Activated naive CD8-positive, alpha-beta T cell treated with anti-CD3 and anti-CD28 coated beads, Interleukin-2, amount 10 ng/mL, durations not matched to agents 7 days and 5 days (primary cell): ENCODE measurements around the gene GRIA1. TPM values are rescaled to one million over a fixed set of nuclear protein-coding genes. Genes with fewer than 3 reads are reported as not detected.

Source experiments
- ATAC-seq: fragments of 150-1000 bp; cut with Tn5 transposase; one replicate; pipeline ENCODE4 v1.10.0; 2021; ENCODE audit warnings: low read depth, moderate library complexity
- POLR2A ChIA-PET: fragments of 350-600 bp; sonication (Branson Sonifier 250); formaldehyde crosslinking; loops from one replicate; lab custom pipeline; 2021; ENCODE audit warnings: antibody characterized with exemption; lab: Charles Lee
- DNase-seq: peaks from one replicate; pipeline ENCODE4 v3.0.0; 2021
- H3K27ac Mint-ChIP-seq: one replicate; pipeline ENCODE4 v1.8.0; 2022; ENCODE audit warnings: mild to moderate bottlenecking, mixed read lengths
- H3K27me3 Mint-ChIP-seq: one replicate; pipeline ENCODE4 v1.8.0; 2022; ENCODE audit warnings: mild to moderate bottlenecking, moderate library complexity, mixed read lengths
- H3K36me3 Mint-ChIP-seq: one replicate; pipeline ENCODE4 v1.8.0; 2021; ENCODE audit warnings: mild to moderate bottlenecking, mixed read lengths
- H3K4me1 Mint-ChIP-seq: one replicate; pipeline ENCODE4 v1.8.0; 2021; ENCODE audit warnings: mixed read lengths
- H3K4me3 Mint-ChIP-seq: one replicate; pipeline ENCODE4 v1.8.0; 2022; ENCODE audit warnings: mild to moderate bottlenecking, moderate library complexity, mixed read lengths
- H3K9me3 Mint-ChIP-seq: one replicate; pipeline ENCODE4 v1.8.0; 2021; ENCODE audit warnings: mixed read lengths
- total RNA-seq, 2 experiments: library from RNA; stranded (reverse); gene quantifications; one replicate each; pipeline ENCODE4 v1.2.3, GENCODE V29; 2021

GRIA1 gene
- total RNA-seq, 2 experiments from 2014 or later = not detected

DNA sequence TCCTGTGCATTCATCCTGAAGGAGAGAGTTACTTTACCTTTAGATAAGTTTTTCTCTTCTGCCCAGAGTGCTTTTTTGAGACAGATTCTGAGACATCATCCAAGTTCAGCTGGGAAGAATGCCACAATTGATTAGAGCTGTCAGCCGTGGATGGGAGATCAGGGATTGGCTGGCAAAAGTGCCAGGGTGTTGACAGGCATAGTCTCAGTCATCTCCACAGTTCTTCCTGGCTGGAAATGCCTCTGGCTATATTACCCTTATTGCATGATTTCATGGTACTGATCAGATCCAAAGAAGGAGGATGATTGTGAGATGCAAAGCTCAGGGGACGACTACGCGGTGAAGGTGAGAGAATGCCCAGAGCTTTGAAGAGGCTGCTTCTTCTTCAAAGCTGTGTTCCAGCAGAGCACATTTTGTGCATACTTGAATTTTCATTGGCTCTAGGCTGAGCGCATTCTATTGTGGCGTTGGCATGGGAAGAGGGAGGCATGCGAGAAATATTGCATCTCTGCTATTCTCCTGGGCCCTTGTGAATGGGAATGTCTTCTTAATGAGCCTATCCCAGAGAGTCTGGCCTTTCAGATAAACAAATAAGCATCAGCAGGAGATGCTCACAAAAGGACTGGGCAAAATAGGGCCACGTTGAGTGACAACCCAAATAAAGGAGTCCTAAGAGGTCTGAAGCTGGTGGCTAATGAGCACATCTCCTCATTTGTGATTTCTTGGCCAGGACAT, 82.1 kb downstream of the GRIA1 start:
- POLR2A ChIA-PET = no interaction called here
- no peak overlapping the region for H3K27ac Mint-ChIP-seq
- H3K36me3 Mint-ChIP-seq = no peaks in the 10 kb centered on the region
- H3K4me3 Mint-ChIP-seq = no peak overlapping the region
- DNase-seq (no peak), ATAC-seq (no peak)
- no peaks in the 10 kb centered on the region for H3K9me3 Mint-ChIP-seq
- no peaks in the 10 kb centered on the region for H3K4me1 Mint-ChIP-seq
- no peaks in the 10 kb centered on the region for H3K27me3 Mint-ChIP-seq

GRCh38 chr5:153573326-153574033, 83.0 kb downstream of the GRIA1 start:
- Mint-ChIP-seq H3K36me3 (no peaks in the 10 kb centered on the region), H3K4me3 (no peak overlapping the region), H3K27ac (no peak overlapping the region), H3K27me3 (no peaks in the 10 kb centered on the region), H3K9me3 (peaks cover 2% of the 10 kb centered on the region), H3K4me1 (no peaks in the 10 kb centered on the region)
- no peak for DNase-seq
- POLR2A ChIA-PET = no interaction called here
- ATAC-seq = no peak

- no peak for ATAC-seq
- no peaks in the 10 kb centered on the region for H3K36me3 Mint-ChIP-seq
- H3K4me1 Mint-ChIP-seq = no peaks in the 10 kb centered on the region
- H3K27me3 Mint-ChIP-seq = no peaks in the 10 kb centered on the region
- POLR2A ChIA-PET = no interaction called here
- H3K9me3 Mint-ChIP-seq = no peaks in the 10 kb centered on the region
- no peak overlapping the region for H3K27ac Mint-ChIP-seq
- no peak for DNase-seq
- H3K4me3 Mint-ChIP-seq = no peak overlapping the region
These were observed 93.9 kb downstream of the GRIA1 start for GRCh38 chr5:153584126-153584959.

GRCh38 chr5:153584960-153585359, 94.5 kb downstream of the GRIA1 start:
- Mint-ChIP-seq H3K27ac (no peak overlapping the region), H3K4me3 (no peak overlapping the region), H3K4me1 (no peaks in the 10 kb centered on the region), H3K9me3 (no peaks in the 10 kb centered on the region), H3K27me3 (no peaks in the 10 kb centered on the region), H3K36me3 (no peaks in the 10 kb centered on the region)
- DNase-seq (no peak), ATAC-seq (no peak)
- POLR2A ChIA-PET = no interaction called here

DNA sequence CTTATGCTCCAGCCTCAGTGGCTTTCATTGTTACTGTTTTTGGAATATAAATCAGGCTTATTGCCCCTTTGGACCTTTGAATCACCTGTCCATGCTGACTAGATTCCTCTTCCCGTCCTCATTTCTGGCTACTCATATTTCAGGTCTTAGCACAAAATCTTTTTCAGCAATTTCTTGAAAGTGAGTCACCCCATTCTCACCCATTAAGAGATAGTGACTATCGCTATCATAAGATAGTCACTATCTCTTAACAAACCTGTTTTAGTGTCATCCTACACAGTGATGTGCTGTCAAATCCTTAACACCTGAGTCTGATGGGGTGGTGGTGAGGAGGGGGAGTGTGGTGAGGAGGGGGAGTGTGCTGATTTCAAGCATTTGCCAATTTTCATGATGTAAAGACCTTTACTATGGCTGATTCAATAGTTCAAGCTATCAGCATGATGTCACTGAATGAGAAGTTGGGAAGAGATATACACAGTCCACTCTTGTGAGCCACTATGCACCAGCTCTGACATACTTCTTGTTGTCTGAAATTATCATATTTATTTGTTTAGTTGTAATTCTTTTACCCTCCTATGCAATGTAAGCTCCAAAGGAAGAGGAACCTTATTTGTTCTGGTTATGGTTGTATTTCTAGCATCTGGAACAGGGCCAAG, 95.3 kb downstream of the GRIA1 start:
- DNase-seq (no peak), ATAC-seq (no peak)
- H3K4me1 Mint-ChIP-seq = no peaks in the 10 kb centered on the region
- H3K27me3 Mint-ChIP-seq = no peaks in the 10 kb centered on the region
- H3K9me3 Mint-ChIP-seq = no peaks in the 10 kb centered on the region
- H3K4me3 Mint-ChIP-seq = no peak overlapping the region
- H3K27ac Mint-ChIP-seq = no peak overlapping the region
- POLR2A ChIA-PET = no interaction called here
- H3K36me3 Mint-ChIP-seq = no peaks in the 10 kb centered on the region

DNA sequence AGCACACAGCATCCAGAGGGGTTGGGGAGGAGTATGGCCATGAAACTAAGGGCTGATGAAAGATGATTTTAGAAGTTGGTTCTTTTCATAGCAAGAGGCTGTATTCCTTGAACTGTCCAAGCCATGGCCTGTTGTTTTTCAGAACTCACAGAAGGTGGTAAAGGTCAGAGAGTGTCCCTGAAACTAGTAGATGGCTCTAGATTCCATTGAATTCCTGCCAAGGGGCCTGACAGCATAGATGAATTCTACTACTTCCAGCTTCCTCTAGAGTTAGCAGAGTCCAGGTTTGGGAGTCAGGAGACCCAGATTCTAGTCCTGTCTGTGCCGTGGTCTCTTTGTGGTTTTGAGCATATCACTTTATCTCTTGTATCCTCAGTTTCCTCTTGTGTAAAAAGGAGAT, 101.6 kb downstream of the GRIA1 start:
- ATAC-seq = no peak
- no peaks in the 10 kb centered on the region for H3K4me1 Mint-ChIP-seq
- no peak for DNase-seq
- no peaks in the 10 kb centered on the region for H3K36me3 Mint-ChIP-seq
- no peaks in the 10 kb centered on the region for H3K27me3 Mint-ChIP-seq
- H3K9me3 Mint-ChIP-seq = no peaks in the 10 kb centered on the region
- POLR2A ChIA-PET = no interaction called here
- H3K27ac Mint-ChIP-seq = no peak overlapping the region
- H3K4me3 Mint-ChIP-seq = no peak overlapping the region

DNA sequence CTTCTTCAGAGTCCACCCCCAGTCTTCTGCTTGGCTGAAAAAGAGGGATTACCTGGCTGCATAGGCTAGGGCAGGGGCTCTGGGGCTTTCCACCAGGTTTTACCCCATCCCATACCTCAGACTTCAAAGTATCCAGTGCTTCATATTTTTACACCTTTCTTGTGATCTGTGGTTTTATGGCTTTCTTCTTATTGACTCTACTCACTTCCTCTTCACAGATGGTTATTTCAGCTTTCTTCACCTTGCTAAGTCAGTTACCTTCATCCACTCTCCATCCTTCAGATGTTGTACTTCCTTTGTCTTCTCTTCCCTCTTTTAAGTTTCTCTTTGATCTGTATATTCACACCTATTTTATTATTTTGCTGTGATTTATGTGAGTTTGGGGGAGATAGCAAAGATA, 104.3 kb downstream of the GRIA1 start:
- Mint-ChIP-seq H3K9me3 (no peaks in the 10 kb centered on the region), H3K27ac (no peak overlapping the region), H3K4me3 (no peak overlapping the region), H3K36me3 (no peaks in the 10 kb centered on the region), H3K4me1 (no peaks in the 10 kb centered on the region), H3K27me3 (no peaks in the 10 kb centered on the region)
- POLR2A ChIA-PET = no interaction called here
- ATAC-seq (no peak), DNase-seq (no peak)

GRCh38 chr5:153598099-153598498, 107.6 kb downstream of the GRIA1 start:
- no peak for DNase-seq
- POLR2A ChIA-PET = no interaction called here
- H3K4me3 Mint-ChIP-seq = no peak overlapping the region

DNA sequence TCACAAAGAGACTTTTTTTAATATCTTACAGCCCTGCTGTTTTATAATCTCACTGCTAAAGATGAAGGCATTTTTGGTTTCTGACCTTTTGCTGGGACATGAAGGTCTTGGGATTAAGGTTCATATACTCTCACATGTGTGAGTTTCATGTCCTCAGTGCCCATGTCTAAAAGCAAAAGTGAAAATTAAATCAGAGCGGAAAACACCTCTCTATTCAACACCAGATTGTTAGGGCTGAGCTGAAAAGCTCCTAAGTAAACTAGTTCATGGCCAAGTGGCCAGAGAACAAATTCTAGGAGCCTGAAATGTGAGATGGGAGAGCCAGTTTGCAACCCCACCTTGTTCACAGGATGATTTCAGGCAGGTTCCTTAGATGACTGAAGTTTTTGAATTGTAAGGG, 110.9 kb downstream of the GRIA1 start:
- POLR2A ChIA-PET = no interaction called here
- DNase-seq (no peak), ATAC-seq (no peak)
- Mint-ChIP-seq H3K27ac (no peak overlapping the region), H3K4me3 (no peak overlapping the region), H3K4me1 (no peaks in the 10 kb centered on the region), H3K9me3 (peaks cover 1% of the 10 kb centered on the region), H3K27me3 (no peaks in the 10 kb centered on the region), H3K36me3 (no peaks in the 10 kb centered on the region)

More at GRCh38 chr5:153598099-153598498, 107.6 kb downstream of the GRIA1 start:
- Mint-ChIP-seq H3K4me1 (no peaks in the 10 kb centered on the region), H3K27me3 (no peaks in the 10 kb centered on the region), H3K36me3 (no peaks in the 10 kb centered on the region), H3K9me3 (no peaks in the 10 kb centered on the region), H3K27ac (no peak overlapping the region)
- ATAC-seq = no peak

GRCh38 chr5:153605386-153605785, 114.9 kb downstream of the GRIA1 start:
- H3K36me3 Mint-ChIP-seq = no peaks in the 10 kb centered on the region
- peaks cover 3% of the 10 kb centered on the region for H3K27me3 Mint-ChIP-seq
- DNase-seq (no peak), ATAC-seq (no peak)
- no peak overlapping the region for H3K4me3 Mint-ChIP-seq
- POLR2A ChIA-PET = no interaction called here
- no peak overlapping the region for H3K27ac Mint-ChIP-seq
- peaks cover 1% of the 10 kb centered on the region for H3K9me3 Mint-ChIP-seq
- H3K4me1 Mint-ChIP-seq = no peaks in the 10 kb centered on the region

DNA sequence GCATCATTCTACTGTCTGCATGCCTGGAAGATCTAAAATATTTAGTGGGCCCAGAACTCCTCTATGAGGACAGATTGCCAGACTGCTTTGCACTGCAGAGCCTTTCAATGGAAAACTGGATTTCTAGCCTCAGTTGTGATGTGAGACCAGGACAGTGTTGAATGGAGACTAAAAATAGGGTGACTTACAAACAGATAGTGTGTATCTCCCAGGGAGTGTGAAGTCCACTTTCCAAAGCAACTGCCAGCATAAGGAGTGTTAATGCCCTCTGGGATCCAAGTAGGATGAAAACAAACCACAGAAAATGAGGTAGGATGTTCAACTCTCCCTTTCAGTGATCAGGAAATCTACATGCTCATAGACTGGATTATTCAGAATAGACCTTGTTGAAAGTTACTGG, 119.5 kb downstream of the GRIA1 start:
- no peak overlapping the region for H3K4me3 Mint-ChIP-seq
- POLR2A ChIA-PET = no interaction called here
- H3K36me3 Mint-ChIP-seq = no peaks in the 10 kb centered on the region
- no peak for ATAC-seq
- H3K27me3 Mint-ChIP-seq = peaks cover 3% of the 10 kb centered on the region
- DNase-seq = no peak
- H3K27ac Mint-ChIP-seq = no peak overlapping the region
- H3K9me3 Mint-ChIP-seq = no peaks in the 10 kb centered on the region
- no peaks in the 10 kb centered on the region for H3K4me1 Mint-ChIP-seq

DNA sequence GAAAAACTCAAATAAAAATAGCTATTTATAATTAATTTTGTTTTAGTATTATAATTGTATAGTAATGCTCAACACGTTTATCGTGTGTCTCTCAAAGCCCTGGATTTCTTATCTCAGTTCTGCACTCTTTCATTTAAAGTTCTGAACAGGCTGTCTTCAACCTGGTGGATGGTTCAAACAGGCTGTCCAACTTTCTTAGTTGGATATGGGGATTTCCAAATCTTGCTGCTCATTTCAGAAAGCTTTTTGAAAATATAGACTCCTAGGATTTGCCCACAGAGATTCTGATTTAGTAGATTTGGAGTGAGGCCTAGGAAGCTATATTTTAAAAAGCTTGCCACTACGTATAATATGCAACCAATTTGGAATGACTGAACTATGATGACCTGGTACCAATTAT, 120.3 kb downstream of the GRIA1 start:
- Mint-ChIP-seq H3K27me3 (peaks cover 3% of the 10 kb centered on the region), H3K36me3 (no peaks in the 10 kb centered on the region), H3K4me3 (no peak overlapping the region), H3K27ac (no peak overlapping the region), H3K4me1 (no peaks in the 10 kb centered on the region), H3K9me3 (no peaks in the 10 kb centered on the region)
- ATAC-seq = no peak
- DNase-seq = no peak
- POLR2A ChIA-PET = no interaction called here

DNA sequence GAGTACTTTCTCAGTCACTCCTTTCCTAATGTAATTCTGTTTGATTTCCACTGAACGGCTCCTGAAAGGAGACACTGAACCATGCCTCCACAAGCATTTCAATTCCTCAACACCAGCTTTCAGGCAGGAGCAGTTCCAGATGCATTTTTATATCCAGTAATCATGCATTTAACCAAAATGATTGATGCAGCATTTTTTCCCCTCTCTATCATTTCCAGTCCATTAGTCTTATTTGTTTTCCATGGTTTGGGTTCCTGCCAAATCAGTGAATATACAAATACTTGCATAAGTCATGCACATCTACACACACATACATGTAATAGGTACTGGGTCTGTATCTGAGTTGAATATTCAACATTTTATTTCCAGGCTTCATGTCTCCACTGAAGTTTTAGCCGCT, 122.7 kb downstream of the GRIA1 start:
- no peak for DNase-seq
- Mint-ChIP-seq H3K9me3 (no peaks in the 10 kb centered on the region), H3K36me3 (no peaks in the 10 kb centered on the region), H3K27ac (no peak overlapping the region), H3K4me1 (no peaks in the 10 kb centered on the region), H3K27me3 (no peaks in the 10 kb centered on the region), H3K4me3 (no peak overlapping the region)
- ATAC-seq = no peak
- POLR2A ChIA-PET = no interaction called here
